SW 1271 (cell line): ENCODE data around the gene NR5A2.

Experiments used
- DNase-seq, 2 experiments: peaks; one replicate each; lab custom pipeline; 2025; lab: John Stamatoyannopoulos, UW

The NR5A2 gene

GRCh38 chr1:200072636-200073285 is 45.3 kb downstream of the NR5A2 start:
- DNase-seq, result no peak

- no peak for DNase-seq
Observed at GRCh38 chr1:200073286-200073637, 45.8 kb downstream of the NR5A2 start.

GRCh38 chr1:200075522-200075921 is 48.0 kb downstream of the NR5A2 start:
- DNase-seq, result no peak

GRCh38 chr1:200075938-200076546 is 48.5 kb downstream of the NR5A2 start:
- DNase-seq, result peak; percentile 26 to 81

GRCh38 chr1:200079232-200079940 is 51.9 kb downstream of the NR5A2 start:
- DNase-seq, result no peak

- DNase-seq, result no peak
Observed at GRCh38 chr1:200081151-200081968, 53.9 kb downstream of the NR5A2 start.

GRCh38 chr1:200081969-200082245 is 54.4 kb downstream of the NR5A2 start:
- no peak for DNase-seq

GRCh38 chr1:200082329-200082728 is 54.8 kb downstream of the NR5A2 start:
- DNase-seq, result no peak

GRCh38 chr1:200090252-200091159 is 63.0 kb downstream of the NR5A2 start:
- DNase-seq, result no peak

- no peak for DNase-seq
Observed at GRCh38 chr1:200095057-200095577, 67.6 kb downstream of the NR5A2 start.

GRCh38 chr1:200096774-200097173 is 69.3 kb downstream of the NR5A2 start:
- no peak for DNase-seq

- no peak for DNase-seq
Observed at GRCh38 chr1:200099040-200099439, 71.5 kb downstream of the NR5A2 start.

GRCh38 chr1:200103966-200104583 is 76.6 kb downstream of the NR5A2 start:
- no peak for DNase-seq

- DNase-seq, result no peak
Observed at GRCh38 chr1:200107004-200107470, 79.5 kb downstream of the NR5A2 start.

- DNase-seq, result no peak
Observed at GRCh38 chr1:200108659-200109058, 81.1 kb downstream of the NR5A2 start.

GRCh38 chr1:200112290-200112689 is 84.8 kb downstream of the NR5A2 start:
- DNase-seq, result no peak

- no peak for DNase-seq
Observed at GRCh38 chr1:200115532-200115931, 88.0 kb downstream of the NR5A2 start.

- DNase-seq, result no peak
Observed at GRCh38 chr1:200116324-200116723, 88.8 kb downstream of the NR5A2 start.

GRCh38 chr1:200118779-200119505 is 91.4 kb downstream of the NR5A2 start:
- no peak for DNase-seq

GRCh38 chr1:200121421-200121820 is 93.9 kb downstream of the NR5A2 start:
- no peak for DNase-seq
